ENCODE data around the gene MAP4K2. TPM values are rescaled to one million over a fixed set of nuclear protein-coding genes. Genes with fewer than 3 reads are reported as not detected.

The MAP4K2 gene
- total and polyA plus RNA-seq, 9 of the 15 experiments (the other 6 are each of a cell fraction or from before 2014, with no cell fraction given) = 0.13 to 14.5 (median 7.3) TPM

DNA sequence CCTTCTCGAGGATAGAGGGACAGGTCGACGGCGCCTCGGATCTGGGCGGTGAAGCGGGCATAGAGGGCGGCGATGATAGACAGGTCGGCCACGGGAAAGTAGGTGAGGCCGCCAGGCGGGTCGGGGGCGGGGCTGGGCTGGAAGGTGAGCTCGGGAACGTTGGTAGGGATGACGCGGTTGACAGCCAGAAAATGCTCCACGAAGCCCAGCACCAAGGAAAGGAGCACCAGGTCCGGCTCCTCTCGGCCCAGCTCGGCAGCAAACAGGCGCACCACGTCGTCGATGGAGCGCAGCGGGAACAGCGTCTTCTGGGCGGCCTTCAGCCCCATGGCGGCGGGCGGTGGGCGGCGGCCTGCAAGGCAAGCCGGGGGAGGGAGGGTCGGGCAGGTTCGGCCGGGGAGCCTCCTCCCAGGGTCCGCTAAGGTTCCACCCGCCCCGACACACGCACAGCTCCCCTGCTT is 6.8 kb upstream of the MAP4K2 start:
- H3K27ac ChIP-seq (ENCODE audit: extremely low read depth, low read depth, low read length) = peak overlapping the region; percentile 32; the same call in 1 of the 3 replicates
- in situ Hi-C loops (cut with MboI) = no loop called here
- peak overlapping the region; percentile 90 for H3K4me3 ChIP-seq
- no TSS peak for BruUV-seq (replicated peaks)
- H4K20me1 ChIP-seq (replicated peaks; ENCODE audit: control insufficient read depth, insufficient read depth, low read length) = no peaks in the 10 kb centered on the region
- intact Hi-C loops (cut with micrococcal nuclease) = no loop called here
- FAIRE-seq (no peak), ATAC-seq (peak; percentile 50), DNase-seq (ENCODE audit: extremely low read depth in 1 of 4, low spot score in 3 of 4) (peak; percentile 40 to 70 (median 56))
- CTCF ChIA-PET (ENCODE audit: low intra/inter-chr PET ratio) = interaction anchor here (0.6 kb wide), 1 partner anchor 33 kb away, joined by 3 read pairs; no protein-coding TSS in a partner anchor
- no peaks in the 10 kb centered on the region for H3K9me3 ChIP-seq (replicated peaks; ENCODE audit: control insufficient read depth, insufficient read depth, low read depth, low read length)
- WGBS (ENCODE audit: insufficient coverage, low coverage, missing lambda C conversion rate) = 6% methylated on average over 34 of the region's 44 CpGs
- 0 out of 2 replicates have a peak, but pooled peaks have one; percentile 40 for TF ChIP-seq HDGF (IDR thresholded peaks at IDR 0.05)
- no peak for TF ChIP-seq NCOA4 (IDR thresholded peaks at IDR 0.05; ENCODE audit: partially characterized antibody)
- TF ChIP-seq, protein P1, sequence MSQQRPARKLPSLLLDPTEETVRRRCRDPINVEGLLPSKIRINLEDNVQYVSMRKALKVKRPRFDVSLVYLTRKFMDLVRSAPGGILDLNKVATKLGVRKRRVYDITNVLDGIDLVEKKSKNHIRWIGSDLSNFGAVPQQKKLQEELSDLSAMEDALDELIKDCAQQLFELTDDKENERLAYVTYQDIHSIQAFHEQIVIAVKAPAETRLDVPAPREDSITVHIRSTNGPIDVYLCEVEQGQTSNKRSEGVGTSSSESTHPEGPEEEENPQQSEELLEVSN (IDR thresholded peaks at IDR 0.05; ENCODE audit: borderline replicate concordance in 1 of 2, extremely low read depth in 1 of 2, insufficient read depth in 1 of 2, insufficient read length in 1 of 2, low read depth in 1 of 2, low read length in 1 of 2, poor library complexity in 1 of 2, severe bottlenecking in 1 of 2) = peak in 1 of 2 experiments; percentile 52
- TF ChIP-seq, protein P2, sequence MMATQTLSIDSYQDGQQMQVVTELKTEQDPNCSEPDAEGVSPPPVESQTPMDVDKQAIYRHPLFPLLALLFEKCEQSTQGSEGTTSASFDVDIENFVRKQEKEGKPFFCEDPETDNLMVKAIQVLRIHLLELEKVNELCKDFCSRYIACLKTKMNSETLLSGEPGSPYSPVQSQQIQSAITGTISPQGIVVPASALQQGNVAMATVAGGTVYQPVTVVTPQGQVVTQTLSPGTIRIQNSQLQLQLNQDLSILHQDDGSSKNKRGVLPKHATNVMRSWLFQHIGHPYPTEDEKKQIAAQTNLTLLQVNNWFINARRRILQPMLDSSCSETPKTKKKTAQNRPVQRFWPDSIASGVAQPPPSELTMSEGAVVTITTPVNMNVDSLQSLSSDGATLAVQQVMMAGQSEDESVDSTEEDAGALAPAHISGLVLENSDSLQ (IDR thresholded peaks at IDR 0.05) = peak; percentile 78
- no peak for TF ChIP-seq SMARCB1 (IDR thresholded peaks at IDR 0.05; ENCODE audit: insufficient read length, low read depth)
- peak; percentile 17 for TF ChIP-seq RBBP5 (IDR thresholded peaks at IDR 0.05; ENCODE audit: borderline replicate concordance, insufficient read depth, low read length, poor library complexity, severe bottlenecking)
- TF ChIP-seq SREBF2 (CRISPR knock-in tag; IDR thresholded peaks at IDR 0.05) = no peak
- peak overlapping the region; percentile 79 for H3K4me2 ChIP-seq (ENCODE audit: insufficient read depth, low read length)
- POLR2A ChIA-PET = interaction anchor here (0.7 to 1.8 kb wide), 3 partner anchors 31 to 306 kb away, joined by 3 to 6 read pairs (median 5); partner anchors contain the start of gene SF1
- H3K9ac ChIP-seq (ENCODE audit: insufficient read depth in 1 of 2, low read depth in 2 of 2, low read length in 2 of 2) = peak overlapping the region; percentile 62 to 94
- H3K36me3 ChIP-seq (ENCODE audit: control insufficient read depth, insufficient read depth, low read length) = peaks cover 45% of the 10 kb centered on the region; the same call in 2 of the 3 replicates
- no peaks in the 10 kb centered on the region for H3K27me3 ChIP-seq (ENCODE audit: control insufficient read depth in 2 of 2, insufficient read depth in 2 of 2, low read length in 2 of 2)
- peaks cover 5 to 25% of the 10 kb centered on the region in 2 experiments for H3K4me1 ChIP-seq (replicated peaks in 1 of 2; ENCODE audit: control insufficient read depth in 2 of 2, insufficient read depth in 2 of 2, low read length in 2 of 2)
- no peaks in the 10 kb centered on the region for H3K9me1 ChIP-seq (ENCODE audit: control insufficient read depth, insufficient read depth, low read length)
- H3K79me2 ChIP-seq (ENCODE audit: control insufficient read depth, insufficient read depth, low read length) = peaks cover 15% of the 10 kb centered on the region
- peak overlapping the region; percentile 97 for H2AFZ ChIP-seq (ENCODE audit: low read depth, low read length)

Data from K562 (cell line).